MV-4-11 (cell line): ENCODE measurements around the gene CUL9.

ENCODE experiments used
- DNase-seq: peaks from one replicate; lab custom pipeline; 2025; lab: John Stamatoyannopoulos, UW

The CUL9 gene

GRCh38 chr6:43200541-43200940 is 18.5 kb downstream of the CUL9 start:
- DNase-seq, result no peak

GRCh38 chr6:43202451-43202850 is 20.5 kb downstream of the CUL9 start:
- no peak for DNase-seq

GRCh38 chr6:43203029-43203717 is 21.2 kb downstream of the CUL9 start:
- DNase-seq, result no peak

GRCh38 chr6:43203718-43204095 is 21.7 kb downstream of the CUL9 start:
- no peak for DNase-seq

- no peak for DNase-seq
Measured at GRCh38 chr6:43204271-43205105, 22.5 kb downstream of the CUL9 start.

- DNase-seq, result no peak
Measured at GRCh38 chr6:43205849-43206248, 23.9 kb downstream of the CUL9 start.

- no peak for DNase-seq
Measured at GRCh38 chr6:43207286-43207685, 25.3 kb downstream of the CUL9 start.

GRCh38 chr6:43211955-43212354 is 30.0 kb downstream of the CUL9 start:
- no peak for DNase-seq

GRCh38 chr6:43213431-43213830 is 31.4 kb downstream of the CUL9 start:
- DNase-seq, result no peak

- DNase-seq, result no peak
Measured at GRCh38 chr6:43215066-43215465, 33.1 kb downstream of the CUL9 start.

GRCh38 chr6:43216200-43216599 is 34.2 kb downstream of the CUL9 start:
- DNase-seq, result no peak

GRCh38 chr6:43217351-43217750 is 35.4 kb downstream of the CUL9 start:
- no peak for DNase-seq

- DNase-seq, result no peak
Measured at GRCh38 chr6:43219119-43219518, 37.1 kb downstream of the CUL9 start.

- no peak for DNase-seq
Measured at GRCh38 chr6:43219814-43220213, 37.8 kb downstream of the CUL9 start.

- DNase-seq, result no peak
Measured at GRCh38 chr6:43220439-43220951, 38.5 kb downstream of the CUL9 start.

- DNase-seq, result no peak
Measured at GRCh38 chr6:43221046-43221972, 39.3 kb downstream of the CUL9 start.

GRCh38 chr6:43222418-43223059 is 40.5 kb downstream of the CUL9 start:
- no peak for DNase-seq

GRCh38 chr6:43223175-43223574 is 41.2 kb downstream of the CUL9 start:
- DNase-seq, result no peak

- DNase-seq, result no peak
Measured at GRCh38 chr6:43226192-43226851, 44.3 kb downstream of the CUL9 start.

GRCh38 chr6:43228951-43229802 is 47.2 kb downstream of the CUL9 start, which contains the start of gene DNPH1:
Gene DNPH1 (minus strand): TSS chr6:43229481. CDS start chr6:43229456, 25 bp downstream.
- DNase-seq, result peak; percentile 37
